GM10847 (cell line): ENCODE data around the gene DHX57.

Source experiments
- POLR2A ChIP-seq: IDR thresholded peaks from 2 replicates; pipeline ENCODE4 v1.6.1; 2011; ENCODE audit not compliant: insufficient read length; ENCODE audit errors: extremely low read depth

Gene DHX57

DNA sequence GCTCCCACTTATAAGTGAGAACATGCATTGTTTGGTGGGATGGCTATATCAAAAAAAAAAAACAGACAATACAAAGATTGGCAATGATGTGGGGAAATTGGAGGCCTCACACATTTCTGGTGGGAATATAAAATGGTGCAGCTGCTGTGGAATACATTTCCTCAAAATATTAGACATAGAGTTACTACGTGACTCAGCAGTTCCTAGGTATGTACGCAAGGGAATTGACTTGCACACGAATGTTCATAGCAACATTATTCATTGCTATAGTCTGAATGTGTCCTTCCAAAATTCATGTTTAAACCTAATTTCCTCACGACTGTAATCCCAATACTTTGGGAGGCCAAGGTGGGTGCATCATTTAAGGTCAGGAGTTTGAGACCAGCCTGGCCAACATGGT is 11.6 kb upstream of the DHX57 start:
- TF ChIP-seq POLR2A: no peak

DNA sequence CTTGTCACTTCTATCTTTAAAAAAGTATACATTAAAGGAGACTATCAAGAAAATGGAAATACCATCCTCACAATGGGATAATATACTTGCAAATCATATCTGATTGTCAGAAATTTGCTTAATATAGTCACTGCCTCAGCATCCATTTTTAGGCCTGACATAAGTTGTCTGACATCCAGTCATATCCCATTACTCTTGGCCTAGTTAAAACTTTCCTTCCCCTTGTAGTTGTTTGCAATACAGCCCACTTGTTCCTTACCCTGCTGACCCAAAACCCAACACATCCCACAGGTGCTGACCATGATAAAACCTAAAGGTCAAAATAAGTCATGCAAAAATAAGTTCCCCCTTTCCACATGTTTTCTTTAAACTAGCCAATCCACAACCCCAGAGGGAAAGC is 10.3 kb upstream of the DHX57 start:
- TF ChIP-seq POLR2A: no peak

- no peak for TF ChIP-seq POLR2A
These were observed 673 bp upstream of the DHX57 start for GRCh38 chr2:38876407-38876806.

GRCh38 chr2:38875227-38875575 is 533 bp downstream of the DHX57 start:
- TF ChIP-seq POLR2A: no peak

DNA sequence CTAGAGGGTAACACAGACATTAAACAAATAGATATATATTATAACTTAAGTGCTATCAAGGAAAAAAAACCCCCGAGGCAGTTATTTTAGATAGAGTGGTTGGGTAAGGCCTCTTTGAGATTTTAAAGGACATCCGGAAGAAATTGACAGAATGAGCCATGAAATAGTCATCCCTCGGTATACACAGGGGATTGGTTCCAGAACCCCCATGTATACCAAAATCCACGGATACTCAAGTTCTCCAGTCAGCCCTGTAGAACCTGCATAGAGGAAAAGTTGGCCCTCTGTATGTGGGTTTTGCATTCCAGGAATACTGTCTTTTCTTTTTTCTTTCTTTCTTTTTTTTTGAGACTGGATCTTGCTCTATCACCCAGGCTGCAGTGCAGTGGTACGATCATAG is 2.0 kb downstream of the DHX57 start:
- no peak for TF ChIP-seq POLR2A

DNA sequence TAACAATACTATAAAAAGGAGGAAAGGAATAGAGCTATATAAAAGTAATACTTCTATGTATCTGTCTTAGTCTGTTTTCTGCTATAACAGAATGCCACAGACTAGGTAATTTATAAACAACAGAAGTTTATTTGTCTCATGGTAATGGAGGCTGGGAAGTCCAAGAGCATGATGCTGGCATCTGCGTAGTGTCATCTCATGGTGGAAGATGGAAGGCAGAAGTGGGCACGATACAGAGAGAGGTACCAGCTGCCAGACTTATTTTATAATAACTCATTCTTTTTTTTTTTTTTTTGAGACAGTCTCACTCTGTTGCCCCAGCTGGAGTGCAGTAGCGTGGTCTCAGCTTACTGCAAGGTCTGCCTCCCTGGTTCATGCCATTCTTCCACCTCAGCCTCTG is 4.3 kb downstream of the DHX57 start:
- no peak for TF ChIP-seq POLR2A

GRCh38 chr2:38866773-38867443 is 8.8 kb downstream of the DHX57 start:
- no peak for TF ChIP-seq POLR2A

DNA sequence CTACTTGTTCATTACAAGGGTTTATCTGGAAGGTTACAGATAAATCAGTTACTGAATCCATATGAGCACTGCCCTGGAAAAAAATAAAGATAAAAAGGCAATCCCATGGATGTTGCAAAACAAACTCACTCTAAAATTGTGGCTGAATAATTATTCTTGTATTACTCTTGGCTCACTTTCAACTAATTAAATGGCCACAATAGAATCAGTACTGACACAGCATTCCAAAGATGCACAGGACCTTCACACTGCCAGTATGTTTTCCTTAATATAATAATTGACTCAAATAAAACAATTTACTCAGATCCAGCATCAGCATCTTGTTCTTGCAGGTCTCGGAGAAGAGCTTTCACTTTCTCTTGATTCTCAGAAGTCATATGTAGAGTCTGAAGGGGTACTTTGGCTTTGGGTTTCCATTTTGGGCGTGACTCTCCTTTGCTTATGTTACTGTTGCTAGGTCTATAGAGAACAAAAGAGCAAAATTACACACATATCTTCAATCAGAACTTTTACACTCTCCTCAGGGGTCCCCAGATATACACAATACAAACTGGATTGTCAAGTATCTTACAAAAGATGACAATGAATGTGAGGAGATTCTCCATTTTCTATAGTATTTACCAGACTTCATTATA is 12.6 kb downstream of the DHX57 start:
- no peak for TF ChIP-seq POLR2A

DNA sequence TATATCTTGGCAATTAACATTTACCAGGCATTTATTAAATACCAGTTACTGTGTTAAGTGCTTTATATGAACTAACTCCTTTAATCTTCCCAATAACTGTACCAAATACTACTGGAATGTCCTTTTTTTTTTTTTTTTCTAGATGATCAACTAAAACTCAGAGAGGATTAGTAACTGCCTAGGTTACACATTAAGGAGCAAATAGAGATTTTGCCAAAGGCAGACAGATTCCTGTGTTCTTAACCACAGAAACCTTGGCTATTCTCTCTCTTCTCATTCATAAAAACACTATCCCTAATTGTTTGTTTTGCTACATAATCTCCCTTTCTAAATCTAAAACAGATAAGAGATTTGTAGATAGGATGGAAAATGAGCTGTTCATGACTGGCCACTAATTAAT is 13.3 kb downstream of the DHX57 start:
- TF ChIP-seq POLR2A: no peak

DNA sequence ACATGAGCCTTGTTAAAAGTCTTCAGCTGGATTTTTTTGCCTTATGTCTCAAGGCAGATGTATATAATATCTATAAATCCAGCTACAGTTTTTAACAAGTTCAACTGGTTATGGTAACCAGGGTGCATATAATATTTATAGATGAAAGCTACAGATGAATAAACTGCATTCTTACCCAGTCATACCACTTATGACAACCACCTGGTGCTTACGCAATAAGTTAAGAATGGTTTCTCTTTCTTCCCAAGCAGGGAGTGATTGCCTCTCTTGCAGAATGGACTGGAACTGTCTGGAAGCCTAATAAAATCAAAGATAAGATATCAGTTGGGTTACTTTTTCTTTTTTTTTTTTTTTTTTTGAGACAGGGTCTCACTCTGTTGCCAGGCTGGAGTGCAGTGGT is 19.6 kb downstream of the DHX57 start:
- TF ChIP-seq POLR2A: no peak

GRCh38 chr2:38850045-38850444 is 25.7 kb downstream of the DHX57 start:
- no peak for TF ChIP-seq POLR2A

- TF ChIP-seq POLR2A: no peak
These were observed 38.9 kb downstream of the DHX57 start for GRCh38 chr2:38836791-38837190.

DNA sequence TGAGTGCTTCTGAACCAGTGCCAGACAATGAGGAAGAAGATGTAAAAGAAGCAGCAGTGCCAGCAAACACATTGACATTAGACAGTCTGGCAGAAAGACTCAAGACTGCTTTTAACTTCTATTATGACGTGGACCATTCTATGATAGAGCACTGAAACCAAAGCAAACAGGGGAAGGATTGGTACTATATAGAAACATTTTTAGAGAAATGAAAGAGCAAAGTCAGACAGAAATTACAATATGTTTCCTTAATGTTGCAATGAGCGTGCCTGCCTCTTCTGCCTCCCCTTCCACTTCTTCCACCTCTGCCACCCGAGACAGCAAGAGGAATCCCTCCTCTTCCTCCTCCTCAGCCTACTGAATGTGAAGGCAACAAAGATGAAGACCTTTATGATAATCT is 39.7 kb downstream of the DHX57 start:
- TF ChIP-seq POLR2A: no peak

DNA sequence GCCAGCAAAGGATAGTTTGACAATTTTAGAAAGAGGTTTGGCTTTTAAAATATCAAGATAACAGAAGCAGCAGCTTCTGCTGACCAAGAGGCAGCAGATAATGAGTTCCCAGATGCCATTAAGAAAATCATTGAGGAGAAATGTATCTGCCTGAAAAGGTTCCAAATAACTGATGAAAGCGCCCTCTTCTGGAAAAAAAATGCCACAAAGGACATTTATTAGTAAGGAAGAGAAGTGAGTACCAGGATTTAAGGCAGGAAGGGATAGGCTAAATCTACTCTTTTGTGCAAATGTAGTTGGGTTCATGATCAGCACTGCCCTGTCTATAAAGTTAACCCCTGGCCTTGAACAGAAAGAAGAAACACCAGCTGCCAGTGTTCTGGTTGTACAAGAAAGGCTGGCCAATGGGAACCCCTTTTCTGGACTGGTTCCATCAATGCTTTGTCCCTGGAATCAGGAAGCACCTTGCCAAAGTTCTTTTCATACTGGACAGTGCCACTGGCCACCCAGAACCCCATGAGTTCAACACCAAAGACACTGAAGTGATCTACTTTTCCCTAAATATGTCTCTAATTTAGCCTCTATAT is 40.6 kb downstream of the DHX57 start:
- TF ChIP-seq POLR2A: no peak

- TF ChIP-seq POLR2A: no peak
These were observed 45.1 kb downstream of the DHX57 start for GRCh38 chr2:38830526-38831159.

- no peak for TF ChIP-seq POLR2A
These were observed 45.8 kb downstream of the DHX57 start for GRCh38 chr2:38829971-38830370.
